SK-N-SH (cell line): ENCODE results near the gene ABLIM2.

ENCODE experiments used
- CTCF ChIP-seq: fragments of 200-600 bp; sonication (generic); IDR thresholded peaks from 2 replicates; pipeline ENCODE4 v1.6.1; 2017; ENCODE audit warnings: antibody characterized with exemption, mild to moderate bottlenecking, moderate library complexity
- TF ChIP-seq, protein P1 (sequence below): IDR thresholded peaks from 2 replicates; pipeline ENCODE4 v1.6.1; 2012; ENCODE audit warnings: mild to moderate bottlenecking, low read depth, low read length, moderate library complexity

DNA sequence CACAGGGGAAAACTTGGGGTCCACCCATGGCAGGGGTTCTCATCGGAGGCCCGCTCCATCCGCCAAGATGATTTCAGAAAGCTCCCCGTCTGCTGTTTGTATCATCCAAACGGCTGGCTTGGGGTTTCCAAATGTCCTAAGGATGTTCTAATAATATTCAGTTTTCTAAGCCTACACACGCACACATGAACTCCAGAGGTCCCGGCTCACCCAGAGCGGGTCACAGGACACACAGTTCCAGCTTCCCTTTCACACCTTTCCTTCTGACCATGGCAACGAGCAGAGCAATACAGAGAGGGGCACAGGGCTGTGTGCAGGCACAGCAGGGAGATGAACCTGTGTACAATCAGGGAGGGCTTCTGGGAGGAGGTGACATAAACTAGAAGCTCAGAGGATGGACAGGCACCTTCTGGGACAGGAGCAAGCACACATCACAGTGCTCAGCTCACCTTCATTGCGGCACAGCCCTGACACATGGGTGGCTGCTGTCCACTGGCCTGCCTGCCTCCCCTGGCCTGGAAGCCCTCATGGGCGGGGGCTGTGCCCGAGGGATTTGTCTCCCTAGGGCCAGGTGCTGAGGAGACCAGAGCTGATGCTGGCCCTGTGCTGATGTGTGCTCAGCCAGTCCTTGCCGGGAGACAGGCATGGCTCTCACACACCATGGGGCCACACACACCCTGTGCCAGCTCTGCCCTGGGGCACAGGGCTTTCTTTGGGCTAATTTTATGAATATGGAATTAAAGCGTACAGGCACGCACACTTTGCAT lies 44.8 kb downstream of the ABLIM2 start:
- TF ChIP-seq CTCF, result no peak
- TF ChIP-seq, protein P1, sequence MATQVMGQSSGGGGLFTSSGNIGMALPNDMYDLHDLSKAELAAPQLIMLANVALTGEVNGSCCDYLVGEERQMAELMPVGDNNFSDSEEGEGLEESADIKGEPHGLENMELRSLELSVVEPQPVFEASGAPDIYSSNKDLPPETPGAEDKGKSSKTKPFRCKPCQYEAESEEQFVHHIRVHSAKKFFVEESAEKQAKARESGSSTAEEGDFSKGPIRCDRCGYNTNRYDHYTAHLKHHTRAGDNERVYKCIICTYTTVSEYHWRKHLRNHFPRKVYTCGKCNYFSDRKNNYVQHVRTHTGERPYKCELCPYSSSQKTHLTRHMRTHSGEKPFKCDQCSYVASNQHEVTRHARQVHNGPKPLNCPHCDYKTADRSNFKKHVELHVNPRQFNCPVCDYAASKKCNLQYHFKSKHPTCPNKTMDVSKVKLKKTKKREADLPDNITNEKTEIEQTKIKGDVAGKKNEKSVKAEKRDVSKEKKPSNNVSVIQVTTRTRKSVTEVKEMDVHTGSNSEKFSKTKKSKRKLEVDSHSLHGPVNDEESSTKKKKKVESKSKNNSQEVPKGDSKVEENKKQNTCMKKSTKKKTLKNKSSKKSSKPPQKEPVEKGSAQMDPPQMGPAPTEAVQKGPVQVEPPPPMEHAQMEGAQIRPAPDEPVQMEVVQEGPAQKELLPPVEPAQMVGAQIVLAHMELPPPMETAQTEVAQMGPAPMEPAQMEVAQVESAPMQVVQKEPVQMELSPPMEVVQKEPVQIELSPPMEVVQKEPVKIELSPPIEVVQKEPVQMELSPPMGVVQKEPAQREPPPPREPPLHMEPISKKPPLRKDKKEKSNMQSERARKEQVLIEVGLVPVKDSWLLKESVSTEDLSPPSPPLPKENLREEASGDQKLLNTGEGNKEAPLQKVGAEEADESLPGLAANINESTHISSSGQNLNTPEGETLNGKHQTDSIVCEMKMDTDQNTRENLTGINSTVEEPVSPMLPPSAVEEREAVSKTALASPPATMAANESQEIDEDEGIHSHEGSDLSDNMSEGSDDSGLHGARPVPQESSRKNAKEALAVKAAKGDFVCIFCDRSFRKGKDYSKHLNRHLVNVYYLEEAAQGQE, result no peak
